Left renal pelvis (tissue), 4 donors: Measurements from ENCODE around the gene MRAS. TPM values are rescaled to one million over a fixed set of nuclear protein-coding genes. Genes with fewer than 3 reads are reported as not detected.
"Not testable (repeated sequence)": the region's sequence is repeated elsewhere in the genome, so short reads cannot be mapped to it uniquely, and the experiment has no call there.

ENCODE experiments used
- DNase-seq, 4 donors: peaks; one replicate each; pipeline ENCODE4 v3.0.0-alpha.2; 2013; ENCODE audit warnings: low read depth in 4 of 4, low spot score in 3 of 4
- polyA plus RNA-seq, 4 donors: library from polyadenylated mRNA; unstranded; fragments of 120-200 nt; gene quantifications; one replicate each; pipeline ENCODE4 v1.2.1, GENCODE V29; 2013; ENCODE audit not compliant: insufficient read length in 4 of 4

The MRAS gene
- polyA plus RNA-seq, 4 donors, result 30.0 to 34.8 (median 31.7) TPM

DNA sequence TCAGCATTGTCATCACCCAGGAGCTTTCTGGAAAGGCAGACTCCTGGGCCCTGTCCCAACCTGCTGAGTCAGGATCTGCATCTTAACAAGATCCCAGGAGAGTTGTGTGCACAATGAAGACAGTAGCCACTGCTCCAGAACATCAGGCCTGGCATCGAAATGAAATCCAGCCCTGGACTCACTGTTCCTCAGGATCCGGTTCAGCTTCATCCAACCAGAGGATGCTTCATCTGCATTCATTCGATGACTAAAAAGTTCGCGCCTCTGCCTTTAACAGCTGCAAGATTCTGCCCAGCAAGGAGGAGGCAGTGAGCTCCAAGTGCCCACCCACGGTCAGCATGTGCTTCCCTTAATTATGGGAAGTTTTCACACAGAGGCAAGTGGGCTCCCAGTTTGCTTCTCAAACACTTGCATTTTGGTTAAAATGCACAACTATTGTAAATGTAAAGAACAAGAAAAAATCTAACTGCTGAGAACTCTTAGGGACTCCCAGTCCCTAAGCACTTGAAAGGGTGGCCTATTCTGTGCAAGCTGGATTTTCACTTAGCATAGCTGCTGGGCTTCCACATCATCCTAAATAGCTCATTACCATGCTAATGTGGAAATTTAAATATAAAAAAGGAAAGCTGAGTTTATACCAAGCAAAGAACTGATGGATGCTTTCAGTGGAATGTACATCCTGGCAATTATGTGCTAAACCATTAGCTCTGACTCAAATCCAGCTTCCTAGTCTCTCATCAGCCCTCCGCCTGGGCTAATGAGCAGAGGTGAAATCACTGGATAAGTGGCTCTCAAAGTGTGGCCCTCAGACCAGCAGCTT lies 60.6 kb downstream of the MRAS start:
- no peak for DNase-seq

DNA sequence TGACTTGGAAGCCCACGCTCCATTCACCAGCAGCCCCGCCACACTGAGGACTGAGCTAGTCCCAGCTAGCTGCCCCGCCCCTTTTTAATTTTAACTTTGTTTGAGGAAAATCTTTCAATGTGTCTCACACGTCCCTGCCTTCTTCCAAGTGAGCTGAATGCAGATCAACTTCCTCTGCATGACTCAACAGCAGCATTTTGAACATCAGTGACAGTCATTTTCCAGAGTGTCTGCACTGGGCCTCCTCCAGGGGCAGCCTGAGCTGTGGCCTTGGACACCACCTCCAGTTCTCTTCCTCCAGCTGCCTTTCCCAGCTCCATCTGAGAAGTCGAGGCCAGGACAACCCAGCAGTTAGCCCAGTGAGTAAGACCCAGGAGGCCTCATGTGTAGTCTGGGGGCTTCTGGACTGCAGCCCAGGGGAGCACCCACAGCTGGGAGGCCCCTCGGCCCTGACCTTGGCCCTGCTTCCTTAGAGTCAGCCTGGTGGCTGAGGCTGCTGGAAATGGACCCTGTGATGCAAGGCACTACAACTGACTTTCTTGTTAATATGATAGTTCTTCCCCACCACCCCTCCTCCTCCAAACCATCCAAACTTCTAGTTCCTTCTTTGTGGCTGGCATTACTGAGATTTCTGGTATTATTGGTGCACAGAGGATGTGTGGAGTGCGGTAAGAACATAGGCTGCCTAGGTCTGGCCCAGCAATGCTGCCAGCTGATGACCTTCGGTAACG lies 64.6 kb downstream of the MRAS start:
- no peak for DNase-seq

DNA sequence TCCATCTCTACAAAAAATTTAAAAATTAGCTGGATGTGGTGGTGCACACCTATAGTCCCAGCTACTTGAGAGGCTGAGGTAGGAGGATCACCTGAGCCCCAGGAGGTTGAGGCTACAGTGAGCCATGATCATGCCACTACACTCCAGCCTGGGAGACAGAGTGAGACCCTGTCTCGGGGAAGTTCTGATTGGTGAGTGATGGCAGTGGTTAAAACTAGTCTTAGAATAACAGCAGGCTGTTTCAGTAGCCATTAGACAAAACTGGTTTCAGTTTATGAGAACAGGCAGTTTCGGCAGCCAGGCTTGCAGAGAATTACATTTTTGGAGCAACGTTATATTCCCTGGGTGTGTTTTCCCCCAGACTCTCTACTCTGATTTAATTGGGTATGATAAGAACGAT lies 67.9 kb downstream of the MRAS start:
- DNase-seq, result not testable (repeated sequence)

DNA sequence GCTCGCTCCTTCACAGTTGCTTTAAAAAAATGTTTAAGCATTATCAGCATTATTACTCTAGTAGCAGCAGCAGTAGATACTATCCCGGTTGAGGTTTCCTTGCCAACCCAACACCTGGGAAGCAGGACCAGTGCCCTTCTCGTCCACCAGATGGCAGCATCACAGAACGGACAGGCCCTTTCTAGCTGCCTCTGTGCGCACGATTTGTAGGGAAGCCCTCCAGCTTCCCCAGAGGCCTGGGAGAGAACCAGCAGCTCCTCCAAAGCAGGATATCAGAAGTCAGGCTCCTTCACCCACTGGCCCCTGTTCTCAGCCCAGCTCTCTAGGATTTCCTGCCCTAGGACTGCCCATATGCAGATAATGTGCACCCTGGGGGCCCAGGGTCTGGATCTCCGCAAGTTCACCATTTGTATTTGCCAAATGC lies 69.2 kb downstream of the MRAS start:
- DNase-seq, result peak; percentile 52 to 74 (median 60)

DNA sequence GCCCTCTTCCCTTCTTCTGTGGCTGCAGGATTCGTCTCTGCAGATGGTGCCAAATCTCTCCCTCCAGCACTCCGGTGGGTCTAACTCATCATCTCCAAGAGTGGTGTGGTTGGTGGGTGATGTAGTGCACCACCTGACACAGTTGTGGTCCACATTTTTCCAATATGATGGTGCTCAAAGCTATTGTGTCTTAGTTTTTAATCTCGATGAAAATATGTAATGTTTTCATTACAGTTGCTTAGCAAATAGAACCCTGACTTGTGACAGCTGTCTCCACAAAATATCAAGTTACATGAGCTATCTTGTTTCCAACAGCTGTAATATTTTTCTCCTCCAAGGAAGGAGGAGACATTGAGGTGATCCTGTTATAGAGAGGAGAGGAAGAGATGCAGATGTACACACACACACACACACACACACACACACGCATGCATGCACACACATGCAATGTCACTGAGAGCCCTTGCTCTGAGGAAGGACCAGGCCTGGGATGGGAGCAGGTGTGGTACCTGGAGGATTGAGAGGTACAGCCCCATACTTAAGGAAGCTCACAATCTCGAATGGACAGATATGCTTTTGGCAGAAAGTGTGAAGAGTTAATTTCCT lies 70.3 kb downstream of the MRAS start:
- DNase-seq, result no peak

DNA sequence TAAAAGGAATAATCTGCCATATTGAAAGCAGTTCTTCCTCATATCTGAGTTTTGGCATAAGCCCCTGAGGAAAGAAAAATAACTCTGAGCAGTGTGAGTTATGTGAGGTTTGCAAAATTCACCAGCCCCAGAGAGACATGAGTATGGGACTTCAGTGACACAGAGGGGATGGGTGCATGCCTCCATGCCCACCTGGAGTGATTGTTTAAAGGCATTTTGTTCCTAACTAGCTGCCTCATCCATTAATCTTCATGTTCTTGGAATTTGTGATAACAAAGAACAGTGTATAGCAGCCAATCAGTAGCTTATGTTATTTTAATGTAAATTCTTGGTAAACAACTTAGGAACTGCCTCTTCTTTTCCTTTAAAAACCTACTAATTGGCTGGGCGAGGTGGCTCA lies 74.9 kb downstream of the MRAS start:
- no peak for DNase-seq

DNA sequence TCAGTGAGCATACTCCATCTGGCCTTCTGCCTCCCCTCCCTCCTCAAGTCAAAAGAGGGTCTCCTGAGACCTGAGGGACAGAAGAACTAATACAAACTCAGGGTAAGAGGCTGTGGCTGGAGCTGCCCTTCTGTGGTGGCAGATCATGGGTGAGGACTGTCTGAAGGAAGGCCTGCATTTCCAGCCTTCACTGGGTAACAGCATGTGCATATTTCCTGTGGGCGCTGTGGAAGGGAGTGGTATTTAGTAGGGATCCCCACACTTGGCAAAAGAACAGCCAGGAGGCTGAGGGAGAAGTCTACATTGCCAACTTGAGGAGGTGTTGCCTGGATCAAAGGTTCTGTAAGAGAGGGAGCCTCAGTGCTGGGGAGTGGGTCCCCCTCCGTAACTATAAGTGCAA lies 75.9 kb downstream of the MRAS start:
- DNase-seq, result no peak

DNA sequence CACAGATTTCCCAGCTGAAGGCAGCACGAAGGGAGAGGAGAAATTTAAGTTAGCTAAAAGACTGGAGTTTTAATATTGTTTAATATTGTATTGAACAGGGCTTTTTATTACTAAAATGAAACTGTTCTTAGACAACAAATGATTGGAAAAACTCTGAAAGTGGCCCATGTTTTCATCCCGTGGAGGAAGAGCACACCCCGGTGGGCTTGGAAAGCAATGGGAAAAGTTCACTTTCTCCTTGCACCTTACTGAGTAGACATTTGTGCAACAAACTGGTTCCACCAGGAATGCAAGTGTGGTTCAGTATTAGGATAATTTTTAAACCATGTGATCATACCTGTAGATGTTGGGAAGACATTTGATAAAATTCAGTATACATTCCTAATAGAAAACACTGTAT lies 77.8 kb downstream of the MRAS start:
- DNase-seq, result no peak

DNA sequence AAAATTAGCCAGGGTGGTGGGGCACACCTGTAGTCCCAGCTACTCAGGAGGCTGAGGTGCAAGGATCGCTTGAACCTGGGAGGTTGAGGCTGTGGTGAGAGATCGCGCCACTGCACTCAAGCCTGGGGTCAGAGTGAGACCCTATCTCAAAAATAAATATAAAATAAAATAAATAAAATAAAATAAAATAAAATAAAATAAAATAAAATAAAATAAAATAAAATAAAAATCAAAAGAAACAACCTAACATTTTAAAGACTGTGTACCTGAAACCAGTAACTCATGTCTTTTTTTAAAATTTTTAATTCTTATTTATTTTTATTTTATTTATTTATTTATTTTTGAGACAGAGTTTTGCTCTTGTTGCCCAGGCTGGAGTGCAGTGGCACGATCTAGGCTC lies 78.4 kb downstream of the MRAS start:
- not testable (repeated sequence) for DNase-seq

DNA sequence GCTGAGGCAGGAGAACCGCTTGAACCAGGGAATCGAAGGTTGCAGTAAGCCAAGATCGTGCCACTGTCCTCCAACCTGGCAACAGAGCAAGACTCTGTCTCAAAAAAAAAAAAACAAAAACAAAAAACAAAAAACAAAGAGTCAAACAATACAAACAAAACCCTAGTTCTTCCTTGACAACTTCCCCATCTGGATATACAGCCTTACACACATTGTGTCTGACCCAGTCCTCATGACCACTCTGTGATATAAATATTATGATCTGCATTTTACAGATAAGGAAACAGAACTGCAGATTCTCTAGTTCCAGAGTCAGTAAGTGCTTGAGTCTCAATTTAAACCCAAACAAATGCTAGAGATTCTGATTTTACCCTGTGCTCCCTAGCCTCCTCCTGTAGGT lies 81.3 kb downstream of the MRAS start:
- no peak for DNase-seq

DNA sequence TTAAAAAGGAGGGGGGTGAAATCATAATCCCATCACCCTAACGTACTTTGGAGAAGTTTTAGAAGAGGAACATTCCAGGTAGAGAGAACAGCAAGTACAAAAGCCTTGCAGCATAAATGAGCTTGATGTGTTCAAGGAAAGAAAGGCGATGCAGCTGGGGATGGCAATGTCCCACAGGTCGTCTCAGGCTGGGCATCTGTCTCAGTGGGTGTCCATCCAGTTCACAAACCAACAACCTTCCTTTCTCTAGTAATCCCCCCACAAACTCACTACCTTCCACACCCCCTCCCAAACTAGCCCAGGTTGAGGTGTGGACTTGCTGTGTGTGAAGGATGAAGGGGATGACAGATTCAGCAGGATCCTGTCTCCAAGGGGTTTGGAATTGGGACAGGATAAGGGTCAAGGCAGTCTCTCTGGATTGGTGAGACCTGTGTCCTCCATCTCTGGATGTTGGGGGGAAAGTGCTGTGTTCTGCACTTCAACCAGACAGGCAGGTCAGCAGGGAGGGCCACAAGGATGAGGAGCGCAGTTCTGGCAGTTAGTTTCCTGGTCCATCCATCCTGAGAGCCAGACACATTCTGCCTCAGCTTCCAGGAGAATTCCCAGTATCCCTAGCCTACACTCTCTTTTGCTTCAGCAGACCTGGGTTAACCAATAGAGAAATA lies 84.3 kb downstream of the MRAS start:
- DNase-seq, result no peak

DNA sequence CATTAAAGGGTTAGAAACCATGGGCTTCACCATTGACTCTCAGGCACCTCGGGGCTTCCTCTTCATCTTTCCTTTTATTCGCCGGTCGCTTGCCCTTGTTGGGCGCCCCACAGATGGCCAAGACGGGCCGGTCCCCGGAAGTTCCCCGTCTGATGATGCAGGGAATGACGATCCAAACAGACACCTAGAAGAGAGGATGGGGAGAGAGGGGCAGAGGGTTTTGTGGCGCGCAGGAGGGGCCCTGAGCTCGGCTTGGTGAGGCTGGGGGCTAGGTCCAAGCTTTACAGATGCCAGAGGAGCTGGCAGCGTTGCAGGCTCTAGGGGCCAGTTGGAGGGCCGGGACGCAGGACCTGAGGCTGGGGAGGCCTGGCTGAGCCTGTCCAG lies 85.5 kb downstream of the MRAS start:
- no peak for DNase-seq

DNA sequence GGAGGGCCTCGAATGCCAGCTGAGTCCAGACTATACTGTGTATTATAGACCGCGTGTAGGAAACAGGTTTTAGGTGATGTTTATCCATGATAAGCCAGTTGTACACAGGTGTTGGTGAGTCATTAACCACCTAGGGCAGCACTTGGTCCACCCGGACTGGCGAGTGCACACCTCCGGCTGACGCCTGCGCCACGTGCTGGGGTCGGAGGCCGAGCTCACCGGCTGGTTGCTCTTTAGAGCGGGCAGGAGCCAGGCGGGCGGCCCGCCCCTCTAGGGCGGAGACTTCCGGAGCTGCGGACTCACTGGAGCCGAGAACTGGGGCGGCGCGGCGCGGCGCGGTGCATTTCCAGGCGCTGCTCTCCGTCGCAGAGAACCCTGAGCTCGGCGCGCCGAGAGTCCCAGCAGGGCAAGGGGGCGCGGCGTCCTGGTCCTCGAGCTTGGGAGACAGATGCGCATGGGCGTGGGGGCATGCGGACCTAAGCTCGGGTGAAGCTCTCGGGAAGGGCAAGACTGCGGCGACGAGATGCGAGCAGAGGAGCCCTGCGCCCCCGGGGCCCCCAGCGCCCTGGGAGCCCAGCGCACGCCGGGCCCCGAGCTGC lies 86.0 kb downstream of the MRAS start, which contains the start of gene ESYT3:
ESYT3 (plus strand) TSS at position 341 of the 599 bp plus-strand sequence; CDS start at position 524, 183 bp downstream.
- DNase-seq, result peak in 3 of 4 donors; percentile 24 to 46 (median 41)

DNA sequence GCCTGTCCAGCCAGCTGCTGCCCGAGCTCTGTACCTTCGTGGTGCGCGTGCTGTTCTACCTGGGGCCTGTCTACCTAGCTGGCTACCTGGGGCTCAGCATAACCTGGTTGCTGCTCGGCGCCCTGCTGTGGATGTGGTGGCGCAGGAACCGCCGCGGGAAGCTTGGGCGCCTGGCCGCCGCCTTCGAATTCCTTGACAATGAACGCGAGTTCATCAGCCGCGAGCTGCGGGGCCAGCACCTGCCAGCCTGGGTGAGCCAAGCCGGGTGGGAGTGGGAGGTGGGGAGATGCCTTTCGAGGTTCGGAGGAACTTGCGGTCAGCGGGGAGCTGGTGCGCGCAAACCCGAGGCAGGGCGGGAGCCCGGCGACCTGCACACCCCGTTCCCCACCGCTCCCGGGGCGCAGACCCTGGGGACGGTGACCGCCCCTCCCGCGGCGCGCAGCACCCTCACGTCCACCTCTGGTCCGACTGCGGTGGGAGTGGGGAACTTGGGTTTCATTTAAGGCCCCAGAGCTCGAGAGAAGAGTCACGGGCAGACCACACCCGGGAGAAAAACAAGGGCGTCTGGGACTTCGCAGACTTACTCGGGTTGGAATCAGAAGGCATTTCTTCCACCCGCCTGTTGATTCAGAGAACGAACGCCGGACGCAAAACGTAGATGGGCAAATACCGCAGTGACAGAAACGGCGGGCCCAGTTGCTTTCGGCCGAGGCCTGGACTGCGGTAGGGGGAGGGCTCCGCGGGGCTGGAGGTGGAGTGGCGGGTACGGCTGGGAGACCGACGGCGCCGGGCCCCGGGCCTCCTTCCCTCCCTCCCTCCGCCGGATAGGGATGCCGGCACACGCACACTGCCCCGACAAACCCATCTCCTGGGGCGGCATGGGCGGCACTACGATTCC lies 86.7 kb downstream of the MRAS start:
- peak in 1 of 4 donors; percentile 8 for DNase-seq

DNA sequence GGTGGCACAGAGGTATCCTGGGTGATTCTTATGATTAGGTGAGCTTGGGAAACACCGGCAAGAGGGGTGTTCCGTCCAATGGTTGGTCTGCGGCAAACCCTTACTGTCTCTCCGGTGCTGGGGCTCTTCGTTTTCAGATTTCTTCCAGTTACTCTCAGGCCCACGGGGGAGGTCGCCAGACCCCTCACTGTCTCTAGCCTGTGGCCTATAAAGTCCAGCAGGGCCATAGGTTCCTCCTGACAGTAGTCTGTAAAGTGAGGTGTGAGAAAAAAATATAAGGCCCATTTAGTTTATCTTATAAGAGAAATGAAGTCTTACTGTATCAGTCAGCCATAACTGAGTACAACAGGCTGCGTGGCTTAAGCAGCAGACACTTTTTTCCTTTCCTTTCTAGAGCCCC lies 87.5 kb downstream of the MRAS start:
- DNase-seq, result no peak

DNA sequence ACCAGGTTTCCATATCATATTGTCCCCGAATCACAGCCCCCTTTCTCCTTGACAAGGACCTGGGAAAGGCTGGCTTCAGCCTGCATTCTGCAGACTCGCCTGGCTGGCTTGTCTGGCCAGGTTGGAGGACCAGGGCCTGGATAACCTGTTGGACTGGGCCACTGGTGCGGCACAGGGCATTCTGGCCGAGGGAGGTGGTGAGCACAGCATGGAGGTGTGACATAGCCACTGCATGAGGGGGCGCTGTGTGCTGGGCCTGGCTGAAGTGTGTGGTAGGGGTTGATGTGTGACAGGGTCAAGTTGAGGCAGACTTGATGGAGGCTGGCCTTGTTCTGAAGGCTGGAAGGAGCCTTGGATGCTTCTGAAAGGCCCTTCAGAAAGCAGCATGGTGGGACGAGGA lies 88.9 kb downstream of the MRAS start:
- no peak for DNase-seq

DNA sequence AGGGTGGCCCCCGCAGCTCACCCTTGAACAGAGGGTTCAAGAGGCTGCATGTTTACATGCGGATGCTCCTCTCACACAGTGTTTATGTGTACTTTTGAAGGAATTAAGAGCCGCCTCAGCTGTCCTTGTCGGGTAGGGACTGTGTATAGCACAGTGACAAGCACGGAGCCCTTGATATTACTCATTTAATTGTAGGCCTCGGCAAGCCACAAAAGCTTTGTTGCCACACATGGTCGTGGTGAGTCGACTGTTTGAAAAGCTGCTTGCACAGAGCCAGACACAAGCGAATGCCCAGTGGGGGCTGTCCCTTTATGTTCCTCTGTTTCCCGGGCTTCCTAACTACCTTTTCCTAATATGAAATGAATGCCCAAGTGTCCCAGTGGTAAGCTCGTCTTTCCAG lies 90.5 kb downstream of the MRAS start:
- no peak for DNase-seq

DNA sequence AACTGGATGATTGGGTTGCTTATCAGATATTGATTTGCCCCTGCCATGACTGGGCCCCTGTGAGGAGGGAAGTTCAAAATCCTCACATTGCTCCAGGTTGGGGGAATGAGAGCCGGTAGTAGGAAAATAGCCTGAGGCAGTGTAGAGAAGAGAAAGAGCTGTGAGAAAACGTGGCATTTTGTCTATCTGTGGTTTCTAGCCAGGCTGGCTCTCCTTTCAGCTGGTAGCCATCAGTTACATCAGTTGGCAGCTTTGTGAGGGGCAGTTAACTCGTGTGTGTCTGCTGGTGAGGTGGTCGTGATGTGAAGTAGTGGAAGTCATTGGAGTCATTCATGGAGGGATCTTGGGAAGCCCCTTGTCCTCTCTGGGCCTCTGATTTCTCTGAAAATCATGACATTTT lies 91.3 kb downstream of the MRAS start:
- no peak for DNase-seq

DNA sequence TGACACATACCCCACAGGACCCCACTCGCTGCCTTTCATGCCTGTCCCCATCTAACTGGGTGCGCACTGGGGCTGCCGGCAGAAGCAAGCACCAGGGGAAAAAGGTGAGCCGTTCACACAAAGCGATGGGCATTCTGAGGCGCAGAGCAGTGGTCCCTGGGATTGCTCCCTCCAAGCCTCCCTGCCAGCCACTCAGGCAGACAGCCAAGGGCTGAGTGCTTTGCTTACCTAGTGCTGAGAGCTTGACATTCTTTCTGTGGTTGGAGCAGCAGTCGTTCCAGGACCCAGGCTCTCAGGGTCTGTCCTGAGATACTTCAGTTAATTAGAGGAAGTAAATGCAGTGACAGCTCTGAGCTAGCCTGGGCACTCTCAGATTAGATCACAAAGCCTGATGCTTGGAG lies 91.7 kb downstream of the MRAS start:
- no peak for DNase-seq

DNA sequence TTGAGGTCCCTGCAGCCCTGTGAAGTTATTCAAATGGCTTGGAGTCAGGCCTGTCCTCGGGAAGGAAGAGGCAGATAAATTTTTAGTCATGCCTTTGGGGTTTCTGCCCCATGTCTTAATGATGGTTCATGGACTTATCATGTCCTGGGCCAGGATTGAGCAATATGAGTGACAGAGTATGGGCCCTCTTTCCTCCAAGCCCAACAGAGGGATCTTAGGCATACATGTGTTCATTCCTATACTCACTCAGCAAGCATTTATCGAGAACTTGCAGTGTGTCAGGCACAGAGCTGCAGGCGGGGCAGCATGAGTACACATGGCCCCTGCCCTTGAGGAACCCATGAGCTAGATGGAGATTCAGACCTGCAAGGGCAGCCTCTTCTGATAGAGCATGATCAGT lies 92.2 kb downstream of the MRAS start:
- DNase-seq, result no peak
